Retinal pigment epithelial cell (primary cell): Measurements from ENCODE around the gene GSTK1.
A peak's percentile ranks its signal among the peaks of the same experiment; 100 is the strongest.

Source experiments
- DNase-seq: peaks from one replicate; pipeline ENCODE4 v3.0.0-alpha.2; 2010; ENCODE audit warnings: low read depth
- H3K4me3 ChIP-seq: 2 replicates; pipeline ENCODE4 v1.5.1; 2011; ENCODE audit warnings: mild to moderate bottlenecking, low read length, control low read depth, moderate library complexity
- CTCF ChIP-seq: conservative IDR thresholded peaks from 2 replicates; pipeline ENCODE4 v1.5.1; 2011; ENCODE audit warnings: low read depth, low read length, control low read depth, inconsistent platforms

The GSTK1 gene

DNA sequence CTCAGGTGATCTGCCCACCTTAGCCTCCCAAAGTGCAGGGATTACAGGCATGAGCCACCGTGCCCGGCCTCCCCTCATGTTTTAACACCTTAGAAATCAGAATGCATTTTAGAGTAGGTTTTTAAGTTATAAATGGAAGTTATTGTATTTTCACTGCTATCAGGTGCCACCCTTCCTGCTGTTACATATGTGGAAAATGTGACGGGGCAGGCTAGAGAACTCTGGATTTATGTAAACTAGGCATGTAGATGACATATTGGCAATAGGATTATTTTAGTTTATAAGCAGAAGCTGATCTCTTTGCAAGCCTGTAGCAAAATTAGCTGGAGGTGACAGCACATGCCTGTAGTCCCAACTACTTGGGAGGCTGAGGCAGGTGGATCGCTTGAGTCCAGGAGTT lies 27.1 kb downstream of the GSTK1 start:
- no peak overlapping the region for H3K4me3 ChIP-seq
- TF ChIP-seq CTCF, result no peak
- DNase-seq, result no peak

DNA sequence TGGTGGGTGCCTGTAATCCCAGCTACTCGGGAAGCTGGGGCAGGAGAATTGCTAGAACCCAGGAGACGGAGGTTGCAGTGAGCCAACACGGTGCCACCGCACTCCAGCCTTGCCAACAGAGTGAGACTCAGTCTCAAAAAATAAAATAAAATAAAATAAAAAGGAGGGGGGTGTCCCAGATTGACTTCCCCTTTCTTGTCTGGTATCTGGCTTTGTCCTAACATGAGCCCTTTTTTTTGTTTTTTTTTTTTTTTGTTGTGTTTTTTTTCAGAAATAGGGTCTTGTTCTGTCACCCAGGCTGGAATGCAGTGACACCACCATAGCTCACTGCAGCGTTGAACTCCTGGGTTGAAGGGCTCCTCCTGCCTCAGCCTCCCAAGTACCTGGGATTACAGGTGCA lies 29.6 kb downstream of the GSTK1 start:
- no peak for DNase-seq
- no peak overlapping the region for H3K4me3 ChIP-seq
- no peak for TF ChIP-seq CTCF

DNA sequence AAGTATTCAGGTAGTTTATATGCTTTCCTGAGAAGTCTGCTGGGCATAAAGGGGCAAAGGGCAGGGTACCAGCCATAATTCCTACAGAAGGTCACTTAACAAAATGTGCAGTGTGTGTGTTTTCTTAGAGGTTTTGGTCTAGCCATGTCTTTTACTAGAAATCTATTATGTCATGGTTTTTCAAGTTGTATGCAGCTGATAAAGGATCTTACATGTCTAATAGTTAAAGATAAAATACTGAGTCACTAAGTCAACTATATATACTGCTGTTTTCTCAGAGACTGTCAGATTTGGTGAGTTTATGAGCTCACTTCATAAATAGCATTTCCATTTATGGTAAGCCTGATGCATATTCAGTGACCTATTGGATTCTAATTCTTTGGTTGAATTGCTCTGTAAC lies 32.6 kb downstream of the GSTK1 start:
- TF ChIP-seq CTCF, result no peak
- H3K4me3 ChIP-seq, result no peak overlapping the region
- no peak for DNase-seq

GRCh38 chr7:143296686-143297085 lies 33.4 kb downstream of the GSTK1 start:
- H3K4me3 ChIP-seq, result no peak overlapping the region
- DNase-seq, result no peak
- no peak for TF ChIP-seq CTCF

DNA sequence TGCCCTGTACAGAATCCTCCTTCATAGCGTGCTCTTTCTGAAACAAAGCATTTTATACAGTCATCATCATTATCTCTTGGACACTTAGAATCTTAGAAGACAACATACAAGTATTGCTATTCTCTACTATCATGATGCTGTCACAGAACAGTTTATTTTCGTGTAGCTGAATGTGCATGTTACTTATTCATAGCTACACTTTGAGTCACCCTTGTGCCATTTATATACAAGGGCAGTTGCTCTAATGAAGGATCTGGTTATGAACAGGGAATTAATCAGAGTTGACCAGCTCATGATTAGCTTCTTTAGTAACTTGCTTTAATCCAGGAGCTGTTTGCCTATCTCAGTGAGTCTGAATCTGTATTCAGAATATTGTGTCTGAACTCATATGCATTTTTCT lies 36.1 kb downstream of the GSTK1 start:
- TF ChIP-seq CTCF, result no peak
- DNase-seq, result no peak
- H3K4me3 ChIP-seq, result no peak overlapping the region

DNA sequence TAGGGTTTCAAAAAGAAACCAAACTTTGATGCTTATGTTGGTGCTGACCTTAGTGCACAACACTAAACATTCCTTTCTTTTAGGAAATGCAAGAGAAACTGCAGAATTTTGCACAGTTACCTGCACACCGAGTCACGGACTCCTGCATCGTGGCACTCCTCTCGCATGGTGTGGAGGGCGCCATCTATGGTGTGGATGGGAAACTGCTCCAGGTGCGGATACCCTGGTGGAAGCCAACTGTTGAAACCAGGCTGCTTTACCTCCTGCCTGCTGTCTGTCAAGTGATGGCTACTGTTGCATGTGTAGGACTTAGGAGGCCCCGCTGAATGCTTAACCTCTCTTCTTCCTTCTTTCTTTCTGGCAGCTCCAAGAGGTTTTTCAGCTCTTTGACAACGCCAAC lies 36.6 kb downstream of the GSTK1 start:
- TF ChIP-seq CTCF, result peak; percentile 83
- no peak for DNase-seq
- H3K4me3 ChIP-seq, result no peak overlapping the region

- no peak for TF ChIP-seq CTCF
- no peak overlapping the region for H3K4me3 ChIP-seq
- DNase-seq, result no peak
Observed at GRCh38 chr7:143300959-143301935, 38.0 kb downstream of the GSTK1 start.
